AG09319 (cell line): ENCODE data around the gene CEP170B.

Experiments used
- DNase-seq: peaks from one replicate; pipeline ENCODE4 v3.0.0-alpha.2; 2010; ENCODE audit warnings: low read depth; ENCODE audit errors: extremely low read depth
- TF ChIP-seq, protein P1 (sequence below): IDR thresholded peaks from 2 replicates; pipeline ENCODE4 v1.5.1; 2011; ENCODE audit warnings: low read depth, mild to moderate bottlenecking, inconsistent platforms, low read length, moderate library complexity

CEP170B gene

DNA sequence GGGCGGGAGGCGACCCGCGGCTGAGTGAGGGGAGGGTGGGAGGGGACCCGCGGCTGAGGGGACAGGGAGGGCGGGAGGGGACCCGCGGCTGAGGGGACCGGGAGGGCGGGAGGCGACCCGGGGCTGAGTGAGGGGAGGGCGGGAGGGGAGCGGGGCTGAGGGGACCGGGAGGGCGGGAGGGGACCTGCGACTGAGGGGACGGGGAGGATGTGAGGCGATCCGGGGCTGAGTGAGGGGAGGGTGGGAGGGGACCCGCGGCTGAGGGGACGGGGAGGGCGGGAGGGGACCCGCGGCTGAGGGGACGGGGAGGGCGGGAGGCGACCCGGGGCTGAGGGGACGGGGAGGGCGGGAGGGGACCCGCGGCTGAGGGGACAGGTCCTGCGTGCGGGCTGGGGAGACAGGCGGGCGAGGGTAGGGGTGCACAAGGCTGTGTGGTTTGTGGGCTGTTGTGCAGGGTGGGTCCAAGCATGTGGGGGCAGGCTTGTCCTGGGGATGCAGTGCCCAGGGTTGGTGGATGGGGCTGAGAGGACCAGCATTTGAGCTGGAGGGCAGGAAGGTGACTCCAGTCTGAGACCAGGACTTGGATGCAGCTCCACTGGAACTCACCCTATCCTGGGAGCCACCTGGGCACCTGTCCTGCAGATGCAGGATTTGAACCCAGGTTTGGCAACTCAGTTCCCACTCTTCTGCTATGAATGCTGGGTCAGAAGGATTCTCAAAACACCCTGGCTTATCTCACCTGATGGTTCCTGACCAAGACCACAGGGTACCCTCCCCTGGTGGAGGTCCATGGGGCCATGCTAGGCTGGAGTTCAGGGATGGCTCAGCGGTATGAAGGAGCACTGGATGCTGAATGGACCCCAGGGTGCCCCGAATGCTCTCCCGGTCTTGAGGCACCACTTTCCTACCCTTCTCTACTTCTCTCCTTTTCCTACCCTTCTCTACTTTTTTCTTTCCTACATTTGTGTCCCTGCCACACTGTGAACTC, 69.0 kb downstream of the CEP170B start:
- no peak for DNase-seq
- TF ChIP-seq, protein P1, sequence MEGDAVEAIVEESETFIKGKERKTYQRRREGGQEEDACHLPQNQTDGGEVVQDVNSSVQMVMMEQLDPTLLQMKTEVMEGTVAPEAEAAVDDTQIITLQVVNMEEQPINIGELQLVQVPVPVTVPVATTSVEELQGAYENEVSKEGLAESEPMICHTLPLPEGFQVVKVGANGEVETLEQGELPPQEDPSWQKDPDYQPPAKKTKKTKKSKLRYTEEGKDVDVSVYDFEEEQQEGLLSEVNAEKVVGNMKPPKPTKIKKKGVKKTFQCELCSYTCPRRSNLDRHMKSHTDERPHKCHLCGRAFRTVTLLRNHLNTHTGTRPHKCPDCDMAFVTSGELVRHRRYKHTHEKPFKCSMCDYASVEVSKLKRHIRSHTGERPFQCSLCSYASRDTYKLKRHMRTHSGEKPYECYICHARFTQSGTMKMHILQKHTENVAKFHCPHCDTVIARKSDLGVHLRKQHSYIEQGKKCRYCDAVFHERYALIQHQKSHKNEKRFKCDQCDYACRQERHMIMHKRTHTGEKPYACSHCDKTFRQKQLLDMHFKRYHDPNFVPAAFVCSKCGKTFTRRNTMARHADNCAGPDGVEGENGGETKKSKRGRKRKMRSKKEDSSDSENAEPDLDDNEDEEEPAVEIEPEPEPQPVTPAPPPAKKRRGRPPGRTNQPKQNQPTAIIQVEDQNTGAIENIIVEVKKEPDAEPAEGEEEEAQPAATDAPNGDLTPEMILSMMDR: no peak

DNA sequence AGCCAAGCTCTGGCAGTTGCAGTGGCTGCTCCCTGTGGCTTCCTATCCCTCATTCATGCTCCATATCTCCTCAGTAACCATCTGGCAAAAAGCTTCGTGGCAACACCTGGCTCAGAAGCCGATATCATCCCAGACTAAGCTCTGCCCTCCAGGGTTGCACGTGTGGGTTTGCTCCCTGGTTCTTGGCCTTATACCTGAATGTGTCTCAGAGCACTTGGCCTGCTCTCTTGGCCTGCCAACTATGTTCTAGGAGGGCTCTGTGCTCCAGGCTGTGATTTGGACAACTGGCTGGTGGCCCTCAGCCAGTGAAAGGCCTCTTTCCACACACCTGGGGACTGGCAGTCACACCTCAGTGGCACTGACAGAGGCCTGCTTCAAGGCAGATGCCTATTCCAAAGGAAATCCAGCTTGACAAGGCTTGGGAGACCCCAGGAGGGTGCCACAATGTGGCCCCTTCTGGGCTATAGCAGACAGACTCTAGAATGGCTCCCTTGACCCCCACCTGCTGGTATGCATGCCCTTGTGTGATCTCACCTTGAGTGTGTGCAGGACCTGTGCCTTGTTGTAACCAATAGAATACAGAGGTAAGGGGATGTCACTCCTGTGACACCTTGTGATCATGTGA, 70.1 kb downstream of the CEP170B start:
- TF ChIP-seq, protein P1: no peak
- DNase-seq: no peak

DNA sequence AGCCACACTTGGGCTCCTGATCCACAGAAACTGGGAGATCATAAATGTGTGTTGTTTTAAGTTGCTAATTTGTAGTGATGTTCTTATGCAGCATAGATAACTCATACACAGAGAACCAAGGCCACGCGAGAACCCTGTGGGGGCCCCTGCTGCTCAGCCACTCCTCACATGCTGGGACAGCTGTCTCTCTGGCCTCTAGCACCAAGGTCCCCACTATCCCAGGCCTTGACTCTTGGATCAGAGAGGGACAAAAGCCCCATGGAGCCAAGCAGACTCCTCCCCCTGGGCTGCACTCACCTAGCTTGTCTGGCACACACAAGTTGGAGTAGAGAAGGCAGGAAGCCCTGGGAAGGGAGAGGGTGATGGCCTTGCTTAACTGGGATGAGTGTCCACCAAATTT, 70.9 kb downstream of the CEP170B start:
- TF ChIP-seq, protein P1: no peak
- no peak for DNase-seq

DNA sequence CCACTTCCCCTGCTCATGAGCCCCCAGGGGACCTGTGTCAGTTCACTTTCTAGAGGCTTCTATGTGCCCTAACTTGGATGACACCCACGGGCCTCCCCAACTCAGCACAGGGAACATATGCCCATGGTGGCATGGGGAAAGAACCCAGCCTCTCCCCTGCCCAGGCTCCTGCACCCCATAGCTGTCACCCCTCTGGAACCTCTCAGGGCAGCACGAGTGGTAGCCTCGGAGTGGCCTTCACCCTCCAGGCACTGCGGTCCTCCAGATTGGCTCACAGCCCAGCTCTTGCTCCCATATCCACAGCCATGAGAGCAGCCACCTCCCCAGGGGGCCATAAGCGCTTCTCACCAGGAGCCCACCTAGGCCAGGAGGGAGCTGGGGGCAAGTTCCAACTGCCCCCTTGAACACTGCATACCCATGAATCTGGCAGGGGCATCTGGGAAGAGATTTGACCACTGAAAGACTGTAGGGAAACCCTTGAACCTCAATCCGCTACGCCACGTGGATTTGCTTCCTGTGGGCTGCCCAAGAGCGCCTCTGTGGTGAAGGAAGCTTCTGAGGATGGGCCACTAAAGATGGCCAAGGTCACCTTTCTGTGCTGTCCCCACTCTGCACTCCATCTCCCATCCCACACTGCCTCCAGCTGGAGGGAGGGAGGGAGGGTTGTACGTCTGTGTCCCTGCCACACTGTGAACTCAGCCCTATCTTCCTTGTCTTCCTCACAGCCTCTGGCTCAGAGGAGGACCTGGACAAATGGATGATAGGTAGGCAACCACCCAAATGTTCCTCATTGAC, 71.5 kb downstream of the CEP170B start:
- DNase-seq: no peak
- TF ChIP-seq, protein P1: no peak

DNA sequence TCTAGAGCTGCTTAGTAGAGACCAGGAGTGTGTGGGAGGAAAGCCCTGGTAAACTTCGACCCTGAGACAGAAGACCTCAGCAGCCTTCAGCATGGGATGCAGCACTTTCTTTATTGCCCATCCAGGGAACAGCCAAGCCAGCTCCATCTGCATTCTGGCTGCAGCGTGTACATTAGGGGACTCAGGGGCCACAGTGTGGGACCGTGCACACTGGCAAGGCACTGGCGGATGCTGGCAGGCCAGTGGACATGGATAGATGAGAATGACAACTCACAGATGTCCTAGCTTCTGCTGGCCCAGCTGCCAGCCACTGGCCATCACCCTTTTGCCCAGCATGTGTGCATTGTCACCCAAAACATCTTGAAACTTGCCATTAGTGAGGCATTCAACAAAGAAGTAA, 72.1 kb downstream of the CEP170B start:
- TF ChIP-seq, protein P1: no peak
- DNase-seq: no peak

DNA sequence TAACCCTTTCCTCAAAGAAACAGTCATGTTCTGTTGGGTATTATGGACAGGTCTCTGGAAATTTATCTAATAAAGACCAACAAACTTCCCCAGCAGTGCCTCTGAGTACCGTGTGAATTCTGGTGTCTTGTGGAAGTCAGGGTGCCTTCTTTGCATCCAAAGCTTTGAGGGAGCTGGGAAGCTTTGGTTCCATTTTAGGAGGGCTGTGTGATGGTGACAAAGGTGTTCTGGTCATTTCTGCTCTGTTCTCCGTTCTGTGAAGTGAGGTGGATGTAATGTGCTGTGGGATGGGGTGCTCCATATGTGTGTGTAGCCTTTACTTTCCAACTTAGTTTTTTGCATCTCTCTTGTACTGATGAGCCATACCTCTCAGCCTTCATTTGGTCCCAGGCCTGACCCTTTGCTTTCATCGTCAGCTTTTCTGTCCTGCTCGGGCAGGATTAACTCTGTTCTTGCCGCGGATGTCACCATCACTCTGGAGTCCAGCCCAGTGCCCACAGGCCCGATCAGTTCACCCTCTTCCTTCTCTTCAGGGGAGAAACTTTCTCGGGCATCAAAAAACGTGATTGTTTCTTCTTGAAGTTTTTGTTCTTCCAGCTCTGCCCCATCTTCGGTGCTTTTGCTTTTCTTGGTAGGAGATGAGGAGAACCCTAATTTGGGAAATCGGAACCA, 72.8 kb downstream of the CEP170B start:
- DNase-seq: no peak
- TF ChIP-seq, protein P1: no peak
